Effector memory CD8-positive, alpha-beta T cell (primary cell): ENCODE measurements around the gene NTM.

ENCODE experiments used
- ATAC-seq: fragments of 150-1000 bp; cut with Tn5 transposase; replicated peaks from 2 replicates; pipeline ENCODE4 v1.10.0; 2021; ENCODE audit warnings: mild to moderate bottlenecking, moderate library complexity
- DNase-seq, 3 experiments: peaks; one replicate each; pipeline ENCODE4 v3.0.0; 2021
- H3K27ac Mint-ChIP-seq, 2 donors: one replicate each; pipeline ENCODE4 v1.8.0; 2022; ENCODE audit warnings: mild to moderate bottlenecking in 2 of 2, mixed read lengths in 2 of 2, moderate library complexity in 2 of 2
- H3K27me3 Mint-ChIP-seq, 2 donors: one replicate each; pipeline ENCODE4 v1.8.0; 2022; ENCODE audit warnings: mixed read lengths in 2 of 2
- H3K36me3 Mint-ChIP-seq: one replicate; pipeline ENCODE4 v1.8.0; 2022; ENCODE audit warnings: mild to moderate bottlenecking, moderate library complexity, mixed read lengths; ENCODE audit not compliant: insufficient read depth
- H3K4me1 Mint-ChIP-seq, 2 donors: one replicate each; pipeline ENCODE4 v1.8.0; 2022; ENCODE audit warnings: low read depth in 2 of 2, mixed read lengths in 2 of 2
- H3K4me3 Mint-ChIP-seq, 2 donors: one replicate each; pipeline ENCODE4 v1.8.0; 2022; ENCODE audit warnings: mild to moderate bottlenecking in 2 of 2, mixed read lengths in 2 of 2, moderate library complexity in 2 of 2
- H3K9me3 Mint-ChIP-seq, 2 donors: one replicate each; pipeline ENCODE4 v1.8.0; 2022; ENCODE audit warnings: mixed read lengths in 2 of 2

NTM gene

DNA sequence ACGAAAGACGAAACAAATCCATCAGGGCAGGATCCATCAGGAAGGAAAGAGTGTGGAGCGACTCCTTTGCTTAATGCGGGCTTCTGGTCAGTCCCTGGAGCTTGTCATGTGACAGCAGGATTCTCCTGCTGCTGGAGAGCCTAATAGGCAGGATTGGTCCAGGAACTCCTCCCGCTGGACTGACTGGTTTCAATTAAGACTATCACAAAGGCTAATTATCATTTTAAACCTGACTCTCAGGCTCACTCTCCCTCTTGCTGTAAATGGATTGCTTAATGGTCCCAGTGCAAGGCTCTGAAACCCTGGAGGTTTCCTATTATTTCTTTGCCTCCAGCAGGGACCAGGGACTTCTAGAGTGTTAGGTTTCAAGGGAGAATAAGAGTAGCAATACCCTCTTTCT is 493.8 kb downstream of the NTM start:
- no peak for DNase-seq
- Mint-ChIP-seq H3K9me3 (peaks cover 15 to 25% of the 10 kb centered on the region in 2 donors), H3K27me3 (no peaks in the 10 kb centered on the region), H3K27ac (no peak overlapping the region), H3K4me3 (no peak overlapping the region), H3K36me3 (no peaks in the 10 kb centered on the region), H3K4me1 (no peaks in the 10 kb centered on the region)
- no peak for ATAC-seq

DNA sequence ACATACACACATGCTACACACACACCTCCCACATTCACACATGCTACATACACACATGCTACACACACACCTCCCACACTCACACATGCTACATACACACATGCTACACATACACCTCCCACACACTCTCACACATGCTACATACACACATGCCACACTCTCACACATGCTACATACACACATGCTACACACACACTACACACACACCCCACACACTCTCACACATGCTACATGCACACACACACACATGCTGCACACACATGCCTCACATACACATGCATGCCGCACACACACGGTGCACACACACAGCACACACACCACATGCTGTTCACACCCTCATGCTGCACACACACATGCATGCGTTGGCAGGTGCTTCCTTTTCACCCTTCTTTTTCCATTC is 495.4 kb downstream of the NTM start:
- peaks cover 13 to 25% of the 10 kb centered on the region in 2 donors for H3K9me3 Mint-ChIP-seq
- ATAC-seq (no peak), DNase-seq (no peak)
- no peaks in the 10 kb centered on the region for H3K27me3 Mint-ChIP-seq
- no peaks in the 10 kb centered on the region for H3K4me1 Mint-ChIP-seq
- H3K36me3 Mint-ChIP-seq = no peaks in the 10 kb centered on the region
- H3K4me3 Mint-ChIP-seq = no peak overlapping the region
- H3K27ac Mint-ChIP-seq = no peak overlapping the region

DNA sequence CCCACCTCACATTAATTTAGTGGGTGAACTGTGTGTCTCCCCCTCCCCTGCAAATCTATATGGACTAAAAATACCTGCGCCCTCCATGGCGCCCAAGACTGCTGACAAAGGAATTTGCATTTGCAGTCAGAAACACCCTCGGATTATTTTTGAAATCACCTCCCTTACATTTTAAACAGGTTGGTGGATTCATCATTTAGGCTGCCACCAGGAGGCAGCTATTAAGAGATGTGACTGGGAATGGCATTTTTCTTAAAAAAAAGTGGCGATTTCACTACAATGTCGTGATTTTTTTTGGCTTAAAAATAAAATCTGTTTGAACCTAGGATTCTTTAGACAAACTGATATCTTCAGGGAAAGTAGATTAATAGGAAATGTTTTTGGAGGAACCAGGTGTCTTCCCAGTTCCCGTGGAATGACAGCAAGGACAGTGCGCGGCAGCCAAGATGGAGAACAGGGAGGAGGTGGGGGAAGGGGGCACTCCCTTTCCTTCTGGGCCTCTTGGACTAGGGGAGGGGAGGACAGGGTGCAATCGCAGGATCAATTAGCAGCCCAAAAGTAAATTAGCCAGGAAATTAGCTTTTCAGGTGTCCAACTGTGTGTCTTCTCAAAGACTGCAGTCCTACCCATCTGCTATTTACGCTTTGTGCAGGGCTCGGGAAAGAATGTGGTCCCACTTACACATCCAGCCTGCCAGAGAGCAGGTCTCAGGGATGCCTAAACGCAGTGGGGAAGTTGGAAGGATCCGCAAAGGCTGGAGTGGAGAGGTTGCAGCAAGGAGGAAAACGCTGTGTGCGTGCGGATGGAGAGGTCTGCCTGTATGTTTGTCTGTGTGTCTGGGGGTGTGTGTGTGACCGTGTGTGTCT is 496.4 kb downstream of the NTM start:
- H3K36me3 Mint-ChIP-seq = no peaks in the 10 kb centered on the region
- no peaks in the 10 kb centered on the region for H3K4me1 Mint-ChIP-seq
- DNase-seq = no peak
- H3K27ac Mint-ChIP-seq = no peak overlapping the region
- peaks cover 13 to 25% of the 10 kb centered on the region in 2 donors for H3K9me3 Mint-ChIP-seq
- H3K4me3 Mint-ChIP-seq = no peak overlapping the region
- ATAC-seq = no peak
- H3K27me3 Mint-ChIP-seq = no peaks in the 10 kb centered on the region

DNA sequence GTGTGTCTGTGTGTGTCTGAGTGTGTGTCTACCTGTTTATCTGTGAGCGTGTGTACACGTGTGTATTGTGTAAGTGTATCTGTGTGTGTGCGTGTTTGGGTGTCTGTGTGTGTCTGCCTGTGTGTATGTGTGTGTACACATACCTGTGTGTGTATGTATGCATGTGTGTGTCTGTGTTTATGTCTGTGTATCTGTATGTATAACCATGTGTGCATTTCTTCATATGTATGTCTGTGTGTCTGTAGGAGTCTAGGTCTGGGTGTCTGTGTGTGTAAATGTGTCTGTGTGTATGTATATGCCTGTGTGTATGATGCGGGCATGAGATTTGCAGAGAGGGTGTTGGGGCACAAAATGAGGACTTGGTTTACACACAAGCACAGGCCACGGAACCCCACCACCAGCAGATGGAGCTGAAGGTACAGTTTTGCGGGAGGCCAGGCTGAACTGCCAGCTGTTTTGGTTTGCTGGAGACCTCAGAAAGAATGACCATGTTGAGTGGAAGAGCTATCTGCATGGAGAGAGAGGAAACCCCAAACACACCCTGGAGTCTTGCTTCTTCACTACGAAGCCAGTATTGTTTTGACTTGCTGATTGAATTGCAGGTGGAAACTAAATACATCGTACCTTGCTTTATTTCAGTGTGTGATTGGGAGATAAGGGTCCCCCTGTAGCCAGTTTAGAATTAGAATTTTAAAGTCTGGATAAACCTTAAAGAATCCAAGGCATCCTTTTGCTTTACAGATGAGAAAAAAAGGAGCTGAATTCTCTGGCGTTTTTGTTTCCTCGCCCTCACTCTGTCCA is 497.2 kb downstream of the NTM start:
- Mint-ChIP-seq H3K4me3 (no peak overlapping the region), H3K4me1 (no peaks in the 10 kb centered on the region), H3K9me3 (peaks cover 13 to 25% of the 10 kb centered on the region in 2 donors), H3K27me3 (no peaks in the 10 kb centered on the region), H3K27ac (no peak overlapping the region), H3K36me3 (no peaks in the 10 kb centered on the region)
- no peak for ATAC-seq
- DNase-seq = no peak

DNA sequence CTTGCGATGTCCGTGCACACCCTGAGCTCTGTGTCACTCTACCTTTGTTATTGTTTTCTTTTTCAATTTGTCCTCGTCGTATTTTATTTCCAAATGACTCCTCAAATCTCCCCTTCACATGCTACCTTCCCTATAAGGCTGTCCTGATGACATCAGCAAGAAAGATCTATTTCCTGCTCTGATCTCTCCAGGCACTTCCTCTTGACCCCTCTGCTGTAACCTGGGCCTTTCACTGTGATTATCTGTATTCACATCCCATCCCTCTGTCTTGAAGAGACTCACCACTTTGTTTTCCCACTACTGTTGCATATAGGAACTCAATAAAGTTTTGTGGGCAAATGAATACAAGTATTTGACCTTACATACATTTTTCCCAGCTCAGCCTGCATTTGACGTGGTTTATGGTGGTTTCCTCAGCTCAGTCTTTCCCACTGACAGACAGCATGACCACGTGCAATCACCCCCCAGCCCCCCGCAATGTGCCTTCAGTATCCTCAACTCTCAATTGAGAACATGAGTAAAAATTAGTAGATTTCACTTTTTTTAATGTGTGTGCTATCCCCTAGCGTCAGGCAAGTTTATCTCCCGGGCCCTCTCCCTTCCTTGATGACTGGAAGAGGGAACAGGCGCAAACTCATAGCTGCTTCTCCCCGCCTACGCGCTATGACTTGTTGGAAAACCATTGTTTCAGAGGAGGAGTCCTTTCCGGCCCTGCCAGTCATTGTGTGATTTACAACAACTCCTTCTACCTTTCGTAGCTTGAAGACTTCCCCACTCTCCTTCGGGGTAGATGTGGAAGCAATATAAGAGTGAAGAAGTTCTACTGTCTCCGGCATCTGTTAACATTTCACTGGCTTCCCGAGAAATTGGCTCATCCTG is 498.5 kb downstream of the NTM start:
- ATAC-seq (no peak), DNase-seq (no peak)
- H3K9me3 Mint-ChIP-seq = peaks cover 11 to 21% of the 10 kb centered on the region in 2 donors
- H3K27ac Mint-ChIP-seq = no peak overlapping the region
- no peak overlapping the region for H3K4me3 Mint-ChIP-seq
- no peaks in the 10 kb centered on the region for H3K4me1 Mint-ChIP-seq
- H3K36me3 Mint-ChIP-seq = no peaks in the 10 kb centered on the region
- no peaks in the 10 kb centered on the region for H3K27me3 Mint-ChIP-seq

DNA sequence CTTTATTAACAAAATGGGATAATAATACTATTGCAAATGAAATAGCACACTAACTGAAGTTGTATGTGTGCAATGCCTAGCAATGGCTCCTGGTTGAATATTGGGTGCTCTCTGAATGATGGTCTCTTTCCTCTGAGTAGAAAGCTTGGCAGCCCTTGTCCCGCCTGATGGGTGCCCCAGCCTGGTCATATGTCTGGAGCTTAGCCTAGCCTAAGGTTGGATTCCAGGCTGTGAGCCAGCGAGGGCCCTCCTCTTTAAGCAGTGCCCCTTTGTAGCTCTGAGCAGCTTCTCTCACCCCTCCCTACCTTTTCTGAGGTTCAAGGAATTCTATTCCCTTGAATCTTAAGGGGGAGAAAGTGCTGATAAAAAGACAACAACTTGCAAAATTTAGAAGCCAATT is 499.9 kb downstream of the NTM start:
- peaks cover 11 to 18% of the 10 kb centered on the region in 2 donors for H3K9me3 Mint-ChIP-seq
- no peaks in the 10 kb centered on the region for H3K36me3 Mint-ChIP-seq
- H3K27ac Mint-ChIP-seq = no peak overlapping the region
- no peak for DNase-seq
- H3K27me3 Mint-ChIP-seq = no peaks in the 10 kb centered on the region
- no peak for ATAC-seq
- no peaks in the 10 kb centered on the region for H3K4me1 Mint-ChIP-seq
- no peak overlapping the region for H3K4me3 Mint-ChIP-seq

DNA sequence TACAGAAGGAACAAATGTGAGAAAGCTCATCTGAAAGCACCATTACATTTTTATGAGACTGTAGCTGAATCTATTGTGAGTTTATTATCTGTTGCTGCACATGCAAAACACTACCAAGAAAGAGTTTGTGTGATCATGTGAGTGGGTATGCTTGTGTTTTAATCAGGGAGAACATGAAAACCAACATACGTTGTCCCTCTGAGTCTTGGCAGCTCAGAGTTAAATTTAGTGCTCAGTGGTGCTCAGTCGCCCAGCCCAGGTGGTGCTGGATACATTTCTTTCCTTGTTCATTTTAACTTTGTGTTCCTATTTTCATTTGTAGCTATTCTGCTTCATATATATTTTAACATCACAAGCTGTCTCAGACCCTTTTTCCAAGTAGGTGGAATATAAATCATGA is 500.6 kb downstream of the NTM start:
- no peak overlapping the region for H3K27ac Mint-ChIP-seq
- H3K9me3 Mint-ChIP-seq = peaks cover 9 to 18% of the 10 kb centered on the region in 2 donors
- no peaks in the 10 kb centered on the region for H3K4me1 Mint-ChIP-seq
- H3K27me3 Mint-ChIP-seq = no peaks in the 10 kb centered on the region
- H3K4me3 Mint-ChIP-seq = no peak overlapping the region
- no peaks in the 10 kb centered on the region for H3K36me3 Mint-ChIP-seq
- ATAC-seq (no peak), DNase-seq (no peak)

DNA sequence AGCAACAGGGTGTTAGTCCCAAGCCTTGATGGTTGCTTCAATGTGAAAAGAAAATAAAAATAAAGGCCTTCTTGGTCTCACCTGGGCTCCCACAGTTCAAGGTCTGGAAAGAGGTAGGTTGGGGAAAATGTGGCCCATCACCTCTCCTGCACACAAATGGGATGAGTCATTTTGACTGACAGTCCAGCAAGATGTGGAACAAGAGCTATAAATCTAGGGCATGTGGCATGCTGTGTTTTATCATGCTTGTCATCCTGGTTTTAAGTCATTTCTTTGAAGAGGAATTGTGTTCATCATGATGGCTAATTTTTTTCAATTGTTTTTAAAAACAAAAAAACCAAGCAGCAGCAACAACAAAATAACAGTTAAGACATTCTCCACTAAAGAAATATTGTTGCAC is 503.7 kb downstream of the NTM start:
- Mint-ChIP-seq H3K4me3 (no peak overlapping the region), H3K4me1 (no peaks in the 10 kb centered on the region), H3K9me3 (peaks cover 1 to 6% of the 10 kb centered on the region in 2 donors), H3K27me3 (no peaks in the 10 kb centered on the region), H3K36me3 (no peaks in the 10 kb centered on the region), H3K27ac (no peak overlapping the region)
- DNase-seq (no peak), ATAC-seq (no peak)

DNA sequence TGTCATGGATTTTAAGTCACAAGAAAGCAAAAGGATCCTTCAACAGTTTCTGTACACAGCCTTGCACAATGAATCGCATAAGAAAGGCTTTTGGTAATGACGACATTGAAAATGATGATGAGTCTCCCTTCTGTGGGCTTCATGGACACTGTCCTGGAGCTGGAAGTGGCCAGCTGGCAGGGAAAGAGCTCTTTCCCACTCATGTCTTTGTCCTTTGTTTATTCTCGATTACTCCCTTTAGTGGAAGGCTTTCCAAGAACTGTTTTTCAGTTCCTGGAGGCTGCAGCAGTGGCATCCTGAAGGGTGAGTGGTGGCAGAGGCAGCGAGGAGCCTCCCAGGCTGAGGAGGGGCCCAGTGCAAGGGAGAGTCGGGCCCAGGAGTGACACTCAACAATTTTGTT is 505.2 kb downstream of the NTM start:
- Mint-ChIP-seq H3K27me3 (no peaks in the 10 kb centered on the region), H3K9me3 (peaks cover 1 to 6% of the 10 kb centered on the region in 2 donors), H3K4me3 (no peak overlapping the region), H3K27ac (no peak overlapping the region), H3K36me3 (no peaks in the 10 kb centered on the region), H3K4me1 (no peaks in the 10 kb centered on the region)
- ATAC-seq = no peak
- no peak for DNase-seq

DNA sequence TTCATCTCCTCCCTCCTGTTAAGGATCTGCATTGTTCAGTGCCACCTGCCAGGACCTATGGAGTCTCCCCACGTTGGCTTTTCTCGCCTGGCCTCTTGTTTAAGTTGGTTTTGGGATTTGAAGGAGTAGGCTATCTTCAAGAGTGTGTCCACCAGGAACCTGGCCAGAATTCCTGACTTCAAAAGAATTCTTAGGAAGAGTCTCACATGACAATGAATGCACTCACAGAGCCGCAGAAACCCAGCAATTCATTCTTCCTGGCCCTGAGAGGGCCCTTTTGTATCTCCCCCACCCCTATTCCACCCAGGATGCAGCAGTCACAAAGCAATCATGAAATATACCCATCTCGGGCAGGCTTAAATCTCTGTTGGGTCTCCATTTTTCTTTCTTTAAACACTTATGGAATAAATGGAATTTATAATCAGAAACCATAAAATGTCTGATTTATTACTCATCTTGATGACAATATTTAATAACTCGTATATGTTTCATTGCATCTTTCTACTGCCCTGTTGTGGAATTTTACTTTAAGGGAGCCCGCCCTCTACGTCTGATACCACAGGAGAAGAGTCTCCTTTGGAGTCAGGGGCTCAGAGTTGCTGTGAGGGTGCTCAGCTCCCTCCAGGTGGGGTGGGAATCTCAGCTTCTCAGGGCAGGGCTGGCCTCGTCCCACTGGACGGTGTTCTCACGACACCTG is 507.0 kb downstream of the NTM start:
- Mint-ChIP-seq H3K4me1 (no peaks in the 10 kb centered on the region), H3K27ac (no peak overlapping the region), H3K36me3 (no peaks in the 10 kb centered on the region), H3K27me3 (no peaks in the 10 kb centered on the region), H3K9me3 (peaks cover 4 to 12% of the 10 kb centered on the region in 2 donors), H3K4me3 (no peak overlapping the region)
- no peak for ATAC-seq
- DNase-seq = no peak

DNA sequence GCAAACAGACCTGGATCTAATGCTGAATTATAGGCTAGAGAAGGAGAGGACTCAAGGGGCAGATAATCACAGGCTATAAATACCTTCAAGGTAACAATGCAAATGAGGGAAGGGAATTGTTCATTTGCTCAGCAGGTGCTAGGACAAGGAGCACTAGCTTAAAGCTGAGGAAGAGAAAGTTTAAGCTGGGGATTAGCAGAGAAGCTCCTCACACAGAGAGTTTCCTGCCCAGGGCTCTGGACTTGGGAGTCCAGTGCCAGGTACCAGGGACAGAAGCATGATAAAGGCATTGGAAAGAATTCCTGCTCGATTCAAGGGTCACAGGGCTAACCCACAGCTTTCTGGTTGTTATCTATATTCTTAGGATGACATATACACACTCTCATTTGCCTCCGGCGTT is 509.9 kb downstream of the NTM start:
- Mint-ChIP-seq H3K27me3 (no peaks in the 10 kb centered on the region), H3K36me3 (no peaks in the 10 kb centered on the region), H3K9me3 (peaks cover 6 to 12% of the 10 kb centered on the region in 2 donors), H3K4me1 (no peaks in the 10 kb centered on the region), H3K4me3 (no peak overlapping the region), H3K27ac (no peak overlapping the region)
- no peak for DNase-seq
- no peak for ATAC-seq

DNA sequence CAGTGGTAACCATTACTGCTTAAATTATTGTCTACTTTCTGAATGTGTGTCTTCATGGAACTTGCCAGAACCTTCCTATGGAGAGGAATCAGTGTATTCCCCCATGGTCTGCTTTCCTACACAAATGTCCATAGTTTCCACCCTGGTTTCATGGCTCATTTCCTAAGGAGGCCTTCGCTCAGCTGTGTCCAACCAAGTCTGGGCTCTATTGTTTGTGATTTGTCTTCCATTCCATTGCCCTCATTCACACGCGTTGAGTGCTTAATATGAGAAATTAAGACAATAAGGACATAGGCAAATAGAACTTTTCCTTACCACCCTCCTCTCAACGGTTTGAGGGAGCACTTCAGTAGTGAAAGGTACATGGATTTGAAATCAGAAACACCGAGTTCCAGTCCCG is 510.6 kb downstream of the NTM start:
- Mint-ChIP-seq H3K36me3 (no peaks in the 10 kb centered on the region), H3K27me3 (no peaks in the 10 kb centered on the region), H3K9me3 (peaks cover 6% of the 10 kb centered on the region in 2 donors), H3K4me3 (no peak overlapping the region), H3K4me1 (no peaks in the 10 kb centered on the region), H3K27ac (no peak overlapping the region)
- no peak for ATAC-seq
- DNase-seq = no peak

DNA sequence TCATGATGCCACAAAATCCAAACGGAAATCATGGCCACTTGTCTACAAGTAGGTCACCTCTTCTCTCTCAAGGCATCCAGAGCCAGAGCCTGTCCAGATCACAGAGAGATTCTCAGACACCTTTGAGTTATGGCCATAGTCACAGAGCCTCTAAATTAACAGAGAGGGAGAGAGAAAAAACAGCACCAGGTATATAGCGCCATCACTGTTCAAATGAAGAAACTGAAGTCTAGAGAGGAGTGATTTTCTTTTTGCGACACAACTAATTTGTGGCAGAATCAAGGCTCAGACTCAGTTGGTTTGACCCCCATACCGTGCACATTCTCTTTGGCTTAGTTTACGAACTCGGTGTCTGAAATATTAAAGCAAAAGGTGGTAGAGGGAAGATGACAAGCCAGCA is 512.9 kb downstream of the NTM start:
- H3K36me3 Mint-ChIP-seq = no peaks in the 10 kb centered on the region
- H3K4me3 Mint-ChIP-seq = no peak overlapping the region
- no peaks in the 10 kb centered on the region for H3K27me3 Mint-ChIP-seq
- H3K4me1 Mint-ChIP-seq = no peaks in the 10 kb centered on the region
- no peak overlapping the region for H3K27ac Mint-ChIP-seq
- ATAC-seq (no peak), DNase-seq (no peak)
- peaks cover 6 to 8% of the 10 kb centered on the region in 2 donors for H3K9me3 Mint-ChIP-seq
